Measurements from ENCODE around the gene SLC35G3. TPM values are rescaled to one million over a fixed set of nuclear protein-coding genes. Genes with fewer than 3 reads are reported as not detected.
A peak's percentile ranks its signal among the peaks of the same experiment; 100 is the strongest.

SLC35G3 gene
- total RNA-seq, 1 donor from 2014 or later: not detected

- intact Hi-C loops (cut with micrococcal nuclease): no loop called here
- peak; percentile 3 for ATAC-seq
- DNase-seq: no peak
These were observed 47.9 kb downstream of the SLC35G3 start for GRCh38 chr17:35146214-35146833.

- intact Hi-C loops (cut with micrococcal nuclease): no loop called here
- DNase-seq (no peak), ATAC-seq (no peak)
These were observed 49.4 kb downstream of the SLC35G3 start for GRCh38 chr17:35144840-35145239.

Other genes with a start within 250 kb of the SLC35G3 start
- gene CCT6B, start 232.9 kb downstream of the SLC35G3 start, total RNA-seq: 1.3 TPM
- gene ZNF830, start 232.9 kb downstream of the SLC35G3 start, total RNA-seq: 10.7 TPM
- gene LIG3, start 213.9 kb downstream of the SLC35G3 start, total RNA-seq: 19.3 TPM
- gene RFFL, start 130.7 kb downstream of the SLC35G3 start, total RNA-seq: 8.5 TPM
- 6.4 TPM for gene RAD51D, start 74.5 kb downstream of the SLC35G3 start, total RNA-seq
- not detected for gene FNDC8, start 72.8 kb downstream of the SLC35G3 start, total RNA-seq
- gene NLE1, start 52.1 kb downstream of the SLC35G3 start, total RNA-seq: 4.5 TPM
- 243 TPM for gene UNC45B, start 46.6 kb downstream of the SLC35G3 start, total RNA-seq
- gene SLFN5, start 48.7 kb upstream of the SLC35G3 start, total RNA-seq: 13.1 TPM
- gene SLFN11, start 179.2 kb upstream of the SLC35G3 start, total RNA-seq: 18.2 TPM
- gene SLFN12, start 238.1 kb upstream of the SLC35G3 start, total RNA-seq: 3.1 TPM

Data from left ventricle myocardium superior (tissue), 1 donor.